ENCODE measurements around the gene RUNX3.
"Not testable (repeated sequence)": the region's sequence is repeated elsewhere in the genome, so short reads cannot be mapped to it uniquely, and the experiment has no call there.

RUNX3 gene

GRCh38 chr1:24930260-24931145, at the start of gene RUNX3:
Gene RUNX3, minus strand, starts transcription at chr1:24930276. Its CDS starts 408 bp downstream, at chr1:24929868.
- Histone ChIP-seq H3K4me3 (peak within 1 kb of the TSS; percentile 89), H3K9ac (ENCODE audit: insufficient read length) (peak within 1 kb of the TSS; percentile 89), H3K36me3 (ENCODE audit: insufficient read depth, low read length) (peaks cover 28% of the 10 kb centered on the region), H3K27ac (peak within 1 kb of the TSS; percentile 83), H3K9me3 (ENCODE audit: low read depth, low read length) (no peaks in the 10 kb centered on the region)
- no peak for TF ChIP-seq EZH2 (IDR thresholded peaks at IDR 0.05)
- TF ChIP-seq FOXP2 (optimal IDR thresholded peaks at IDR 0.05; ENCODE audit: control extremely low read depth, extremely low read length, insufficient read depth): no peak
- peak; percentile 71 for TF ChIP-seq POLR2AphosphoS5 (IDR thresholded peaks at IDR 0.05; ENCODE audit: borderline replicate concordance, low read depth, low read length)
- DNase-seq (ENCODE audit: low read depth, low spot score): no peak

GRCh38 chr1:24979232-24979631, 49.2 kb upstream of the RUNX3 start:
- not testable (repeated sequence) for H3K9ac ChIP-seq (ENCODE audit: insufficient read length); DNase-seq (ENCODE audit: low read depth, low spot score); H3K9me3 ChIP-seq (ENCODE audit: low read depth, low read length); H3K36me3 ChIP-seq (ENCODE audit: insufficient read depth, low read length); H3K27ac ChIP-seq; H3K4me3 ChIP-seq

- TF ChIP-seq POLR2AphosphoS5 (IDR thresholded peaks at IDR 0.05; ENCODE audit: borderline replicate concordance, low read depth, low read length): no peak
- no peak for TF ChIP-seq EZH2 (IDR thresholded peaks at IDR 0.05)
- TF ChIP-seq FOXP2 (optimal IDR thresholded peaks at IDR 0.05; ENCODE audit: control extremely low read depth, extremely low read length, insufficient read depth): no peak
- DNase-seq (ENCODE audit: low read depth, low spot score): no peak
Measured at GRCh38 chr1:24978383-24979032, 48.4 kb upstream of the RUNX3 start.

GRCh38 chr1:24975391-24975790, 45.3 kb upstream of the RUNX3 start:
- no peaks in the 10 kb centered on the region for H3K36me3 ChIP-seq (ENCODE audit: insufficient read depth, low read length)
- TF ChIP-seq EZH2 (IDR thresholded peaks at IDR 0.05): no peak

More at GRCh38 chr1:24978383-24979032, 48.4 kb upstream of the RUNX3 start:
- Histone ChIP-seq H3K9ac (ENCODE audit: insufficient read length) (no peak overlapping the region), H3K4me3 (no peak overlapping the region), H3K27ac (no peak overlapping the region), H3K36me3 (ENCODE audit: insufficient read depth, low read length) (no peaks in the 10 kb centered on the region), H3K9me3 (ENCODE audit: low read depth, low read length) (peaks cover 7% of the 10 kb centered on the region; the same call in 1 of the 2 replicates)

GRCh38 chr1:24973315-24973714, 43.2 kb upstream of the RUNX3 start:
- DNase-seq (ENCODE audit: low read depth, low spot score): no peak
- no peak overlapping the region for H3K27ac ChIP-seq
- H3K36me3 ChIP-seq (ENCODE audit: insufficient read depth, low read length): no peaks in the 10 kb centered on the region
- no peak overlapping the region for H3K9ac ChIP-seq (ENCODE audit: insufficient read length)
- TF ChIP-seq POLR2AphosphoS5 (IDR thresholded peaks at IDR 0.05; ENCODE audit: borderline replicate concordance, low read depth, low read length) (no peak), FOXP2 (optimal IDR thresholded peaks at IDR 0.05; ENCODE audit: control extremely low read depth, extremely low read length, insufficient read depth) (no peak), EZH2 (IDR thresholded peaks at IDR 0.05) (no peak)
- no peak overlapping the region for H3K4me3 ChIP-seq
- H3K9me3 ChIP-seq (ENCODE audit: low read depth, low read length): peaks cover 7% of the 10 kb centered on the region; the same call in 1 of the 2 replicates

More at GRCh38 chr1:24975391-24975790, 45.3 kb upstream of the RUNX3 start:
- DNase-seq (ENCODE audit: low read depth, low spot score): no peak
- Histone ChIP-seq H3K27ac (no peak overlapping the region), H3K9me3 (ENCODE audit: low read depth, low read length) (peaks cover 7% of the 10 kb centered on the region; the same call in 1 of the 2 replicates), H3K9ac (ENCODE audit: insufficient read length) (no peak overlapping the region), H3K4me3 (no peak overlapping the region)

- TF ChIP-seq POLR2AphosphoS5 (IDR thresholded peaks at IDR 0.05; ENCODE audit: borderline replicate concordance, low read depth, low read length): no peak
- no peak for TF ChIP-seq FOXP2 (optimal IDR thresholded peaks at IDR 0.05; ENCODE audit: control extremely low read depth, extremely low read length, insufficient read depth)
- no peak for TF ChIP-seq EZH2 (IDR thresholded peaks at IDR 0.05)
Measured at GRCh38 chr1:24972915-24973242, 42.8 kb upstream of the RUNX3 start.

GRCh38 chr1:24972221-24972914, 42.3 kb upstream of the RUNX3 start:
- Histone ChIP-seq H3K9me3 (ENCODE audit: low read depth, low read length) (peaks cover 7% of the 10 kb centered on the region; the same call in 1 of the 2 replicates), H3K27ac (no peak overlapping the region), H3K4me3 (no peak overlapping the region), H3K36me3 (ENCODE audit: insufficient read depth, low read length) (no peaks in the 10 kb centered on the region), H3K9ac (ENCODE audit: insufficient read length) (no peak overlapping the region)
- TF ChIP-seq EZH2 (IDR thresholded peaks at IDR 0.05) (no peak), POLR2AphosphoS5 (IDR thresholded peaks at IDR 0.05; ENCODE audit: borderline replicate concordance, low read depth, low read length) (no peak), FOXP2 (optimal IDR thresholded peaks at IDR 0.05; ENCODE audit: control extremely low read depth, extremely low read length, insufficient read depth) (no peak)
- no peak for DNase-seq (ENCODE audit: low read depth, low spot score)

More at GRCh38 chr1:24972915-24973242, 42.8 kb upstream of the RUNX3 start:
- no peak for DNase-seq (ENCODE audit: low read depth, low spot score)
- Histone ChIP-seq H3K9ac (ENCODE audit: insufficient read length) (no peak overlapping the region), H3K4me3 (no peak overlapping the region), H3K27ac (no peak overlapping the region), H3K9me3 (ENCODE audit: low read depth, low read length) (peaks cover 7% of the 10 kb centered on the region; the same call in 1 of the 2 replicates), H3K36me3 (ENCODE audit: insufficient read depth, low read length) (no peaks in the 10 kb centered on the region)
